Heart right ventricle (tissue), 16 donors: Measurements from ENCODE around the gene TBC1D22B. TPM values are rescaled to one million over a fixed set of nuclear protein-coding genes. Genes with fewer than 3 reads are reported as not detected.
"Not testable (repeated sequence)": the region's sequence is repeated elsewhere in the genome, so short reads cannot be mapped to it uniquely, and the experiment has no call there.

ENCODE experiments used
- ATAC-seq, 8 donors: fragments of 200-7000 bp; cut with Tn5 transposase; one replicate each; pipeline ENCODE4 v1.9.1; 2020; ENCODE audit warnings: mild to moderate bottlenecking in 8 of 8, moderate library complexity in 8 of 8, moderate number of reproducible peaks in 1 of 8
- DNase-seq, 2 donors: peaks; one replicate each; pipeline ENCODE4 v3.0.0-alpha.2; 2020
- H3K27ac ChIP-seq, 10 donors: fragments of 200-600 bp; sonication (generic) in 2 of 10; one replicate each; pipeline versions ENCODE4 v1.5.0 to v1.8.0; 2020 to 2022; ENCODE audit warnings: mild to moderate bottlenecking in 3 of 10
- H3K27me3 ChIP-seq, 7 donors: fragments of 200-600 bp; one replicate each; pipeline ENCODE4 v1.8.0; 2021 to 2022; ENCODE audit warnings: mild to moderate bottlenecking in 2 of 7
- H3K36me3 ChIP-seq, 9 donors: fragments of 200-600 bp; sonication (generic) in 1 of 9; one replicate each; pipeline versions ENCODE4 v1.5.0 to v1.8.0; 2020 to 2022; ENCODE audit warnings: mild to moderate bottlenecking in 2 of 9
- H3K4me1 ChIP-seq, 9 donors: fragments of 200-600 bp; sonication (generic) in 1 of 9; one replicate each; pipeline versions ENCODE4 v1.5.0 to v1.8.0; 2020 to 2022; ENCODE audit warnings: mild to moderate bottlenecking in 4 of 9
- H3K4me3 ChIP-seq, 10 donors: fragments of 200-600 bp; sonication (generic) in 2 of 10; one replicate each; pipeline versions ENCODE4 v1.5.0 to v1.8.0; 2020 to 2022; ENCODE audit warnings: mild to moderate bottlenecking in 7 of 10, moderate library complexity in 2 of 10
- H3K9me3 ChIP-seq, 11 donors: fragments of 200-600 bp in 10 of 11; sonication (generic) in 2 of 11; one replicate each; pipeline versions ENCODE4 v1.5.0 to v1.8.0; 2013 to 2022; ENCODE audit warnings: mild to moderate bottlenecking in 2 of 11, control low read depth in 1 of 11, moderate library complexity in 1 of 11
- CTCF ChIP-seq, 9 donors: fragments of 200-600 bp; sonication (generic) in 2 of 9; IDR thresholded peaks; one replicate each; pipeline versions ENCODE4 v1.5.0 to v1.8.0; 2021 to 2022; ENCODE audit warnings: antibody characterized with exemption in 9 of 9, mild to moderate bottlenecking in 5 of 9, moderate library complexity in 1 of 9
- WGBS, 2 donors: extraction: QIAGEN DNeasy Blood & Tissue Kit; methylation state at CpG; one replicate each; pipeline ENCODE4 v1.1.7; 2013; ENCODE audit warnings: inconsistent platforms in 1 of 2; 5-methylcytosine and 5-hydroxymethylcytosine counted together
- intact Hi-C, 10 donors: fragments of 100-400 bp; cut with DNase I; formaldehyde crosslinking; loops; one replicate each; pipeline versions ENCODE4 v1.11.1 to v1.14.2; 2022
- polyA plus RNA-seq, 2 donors: library from polyadenylated mRNA; stranded (reverse); fragments of 200-250 nt; gene quantifications; one replicate each; pipeline ENCODE4 v1.2.3, GENCODE V29; 2013
- total RNA-seq, 10 donors: library from RNA; stranded (reverse); fragmentation: NEBNext Ultra II Directional in 3 of 10; extraction: Animal tissue kit (Norgen Biotek cat#: 25700) in 3 of 10; gene quantifications; one replicate each; pipeline versions ENCODE4 v1.2.1 to v1.2.4, GENCODE V29; 2021 to 2023
- donor health status: Arrhythmogenic right ventricular cardiomyopathy.
- donor health status: ischemic (EF 13 %, LVEDD 7.1; RV severe dilation, severe dysfunction).
- donor health status: healthy with polysubstance abuse.
- donor health status: DM: no; HTN: yes; CAD: no.
- donor health status: DM: no; HTN: no; CAD: no.
- donor health status: ischemic (EF 25% LVEDD 6.9; RV normal size, moderate dysfunction).
- donor health status: ischemic (EF 25% LVEDD 5.7; RV mildly dilated, moderate dysfunction).
- donor health status: healthy.
- donor health status: DM: yes; HTN: yes; CAD: no.
- donor health status: Ischemic cardiomyopathy.
- donor health status: ischemic (EF 35%, LVEDD 5.7; RV mildly dilated, moderate dysfunction).
- donor health status: nonischemic (EF 11% LVEDD 7.7; RV severe dilation, severe dysfunction).
- donor health status: DM: yes; HTN: yes; CAD: no.
- donor health status: PGD.
- donor health status: ischemic (EF 29% LVEDD 5.4; RV normal size, mild dysfunction).
- donor health status: nonischemic (EF 23%, LVEDD 6.1; RV moderate dilation, normal function).

Gene TBC1D22B
- total and polyA plus RNA-seq, 12 donors: 5.0 to 8.1 (median 6.3) TPM

- Histone ChIP-seq H3K36me3 (no peaks in the 10 kb centered on the region), H3K4me3 (no peak overlapping the region), H3K27ac (no peak overlapping the region), H3K9me3 (no peaks in the 10 kb centered on the region), H3K4me1 (peaks cover 0 to 2% (median 0%) of the 10 kb centered on the region in 9 donors), H3K27me3 (no peaks in the 10 kb centered on the region)
- intact Hi-C loops: loop anchor here in 1 of 10 donors (10.0 kb wide), 1 partner anchor 355 kb away; the partner anchor contains the start of gene MDGA1
- no peak for DNase-seq
- 89 to 91% methylated on average over 5 of the region's 5 CpGs for WGBS, 2 donors
- no peak for TF ChIP-seq CTCF (IDR thresholded peaks at IDR 0.05)
- no peak for ATAC-seq
Measured at GRCh38 chr6:37339741-37340638, 82.4 kb downstream of the TBC1D22B start.

DNA sequence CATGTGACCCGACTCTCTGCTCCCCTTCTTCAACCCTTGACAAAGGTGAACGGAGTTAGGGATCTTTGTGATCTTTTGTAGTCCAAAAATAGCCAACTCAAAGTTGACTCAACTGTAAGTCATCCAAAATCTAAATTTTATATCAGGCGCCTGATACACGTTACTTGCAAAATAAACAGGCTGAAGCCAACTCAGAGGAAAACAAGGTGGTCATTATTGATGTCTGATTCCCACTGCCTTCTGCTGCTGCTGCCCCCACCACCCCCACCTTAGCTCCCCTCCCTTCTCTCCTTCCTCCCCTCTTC, 83.0 kb downstream of the TBC1D22B start:
- ATAC-seq: no peak
- intact Hi-C loops: no loop called here
- WGBS, 2 donors: 76 to 82% methylated on average over 4 of the region's 4 CpGs
- Histone ChIP-seq H3K36me3 (no peaks in the 10 kb centered on the region), H3K4me1 (no peaks in the 10 kb centered on the region), H3K27ac (no peak overlapping the region), H3K9me3 (no peaks in the 10 kb centered on the region), H3K4me3 (no peak overlapping the region), H3K27me3 (no peaks in the 10 kb centered on the region)
- TF ChIP-seq CTCF (IDR thresholded peaks at IDR 0.05): no peak
- no peak for DNase-seq

DNA sequence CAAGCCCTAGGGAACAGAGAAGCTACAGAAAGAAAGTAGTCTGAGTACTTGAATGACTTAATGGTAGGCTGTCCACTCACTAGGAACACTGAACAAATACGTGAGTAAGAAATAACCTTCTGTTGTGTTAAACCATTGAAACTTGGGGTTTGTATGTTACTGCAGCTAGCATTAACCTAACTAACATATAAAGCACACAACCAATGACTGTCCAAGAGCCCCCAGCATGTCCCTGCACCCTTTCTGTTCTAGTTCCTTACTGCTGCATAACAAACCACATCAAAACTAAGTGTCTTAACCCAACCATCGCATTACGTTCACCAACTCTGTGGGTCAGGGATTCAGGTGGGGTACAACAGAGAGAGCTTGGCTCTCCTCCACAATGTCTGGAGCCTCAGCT, 85.7 kb downstream of the TBC1D22B start:
- Histone ChIP-seq H3K9me3 (peaks cover 0 to 4% (median 0%) of the 10 kb centered on the region in 11 donors), H3K4me1 (no peaks in the 10 kb centered on the region), H3K36me3 (no peaks in the 10 kb centered on the region), H3K27me3 (peaks cover 0 to 6% (median 0%) of the 10 kb centered on the region in 7 donors), H3K4me3 (no peak overlapping the region), H3K27ac (no peak overlapping the region)
- 92 to 94% methylated on average over 3 of the region's 3 CpGs for WGBS, 2 donors
- no peak for TF ChIP-seq CTCF (IDR thresholded peaks at IDR 0.05)
- intact Hi-C loops: no loop called here
- DNase-seq: no peak
- no peak for ATAC-seq

- H3K27me3 ChIP-seq: peaks cover 0 to 6% (median 0%) of the 10 kb centered on the region in 7 donors
- intact Hi-C loops: no loop called here
- H3K9me3 ChIP-seq: peaks cover 0 to 4% (median 0%) of the 10 kb centered on the region in 11 donors
- H3K36me3 ChIP-seq: no peaks in the 10 kb centered on the region
- no peak overlapping the region for H3K27ac ChIP-seq
- TF ChIP-seq CTCF (IDR thresholded peaks at IDR 0.05): no peak
- WGBS, 2 donors: 86 to 87% methylated on average over 3 of the region's 3 CpGs
- H3K4me3 ChIP-seq: no peak overlapping the region
- ATAC-seq: no peak
- DNase-seq: no peak
- H3K4me1 ChIP-seq: no peaks in the 10 kb centered on the region
Measured at GRCh38 chr6:37344308-37344707, 86.7 kb downstream of the TBC1D22B start.

GRCh38 chr6:37345804-37346203, 88.2 kb downstream of the TBC1D22B start:
- H3K27me3 ChIP-seq, H3K27ac ChIP-seq, H3K4me3 ChIP-seq, H3K4me1 ChIP-seq, ATAC-seq, intact Hi-C loops, DNase-seq, H3K36me3 ChIP-seq, H3K9me3 ChIP-seq: not testable (repeated sequence)
- WGBS, 2 donors: 78 to 87% methylated on average over 3 of the region's 3 CpGs
